Right cardiac atrium (tissue), 5 donors: ENCODE data around the gene PNPLA2. TPM values are rescaled to one million over a fixed set of nuclear protein-coding genes. Genes with fewer than 3 reads are reported as not detected.

Experiments used
- ATAC-seq, 2 donors: fragments of 200-7000 bp; cut with Tn5 transposase; one replicate each; pipeline versions ENCODE4 v1.8.0 to v1.9.1; 2020; ENCODE audit warnings: moderate library complexity in 2 of 2, mild to moderate bottlenecking in 1 of 2
- DNase-seq, 3 donors: peaks; one replicate each; pipeline ENCODE4 v3.0.0-alpha.2; 2020
- H3K27ac ChIP-seq: one replicate; pipeline ENCODE4 v1.5.1; 2013; ENCODE audit warnings: mild to moderate bottlenecking, low read length, control low read depth, moderate library complexity
- H3K27me3 ChIP-seq: one replicate; pipeline ENCODE4 v1.6.1; 2013; ENCODE audit not compliant: control insufficient read depth, insufficient read depth
- H3K4me1 ChIP-seq: one replicate; pipeline ENCODE4 v1.6.1; 2013; ENCODE audit warnings: low read length; ENCODE audit not compliant: control insufficient read depth, insufficient read depth
- H3K4me3 ChIP-seq: one replicate; pipeline ENCODE4 v1.5.1; 2013; ENCODE audit warnings: low read length, control low read depth
- H3K9me3 ChIP-seq: one replicate; pipeline ENCODE4 v1.6.1; 2013; ENCODE audit warnings: low read length; ENCODE audit not compliant: control insufficient read depth
- WGBS: extraction: QIAGEN DNeasy Blood & Tissue Kit; methylation state at CpG from one replicate; pipeline ENCODE4 v1.1.7; 2013; 5-methylcytosine and 5-hydroxymethylcytosine counted together
- intact Hi-C, 4 donors: fragments of 100-400 bp; cut with DNase I; formaldehyde crosslinking; loops; one replicate each; pipeline versions ENCODE4 v1.11.0 to v1.14.0; 2022 to 2023
- polyA plus RNA-seq: library from polyadenylated mRNA; stranded (reverse); fragments of 200-250 nt; gene quantifications from one replicate; pipeline ENCODE4 v1.2.3, GENCODE V29; 2013
- total RNA-seq, 4 donors: library from RNA; stranded (reverse); fragmentation: NEBNext Ultra II Directional; extraction: Animal tissue kit (Norgen Biotek cat#: 25700); gene quantifications; one replicate each; pipeline ENCODE4 v1.2.1, GENCODE V29; 2021
- donor health status: healthy with polysubstance abuse.
- donor health status: DM: no; HTN: yes; CAD: no.
- donor health status: DM: no; HTN: no; CAD: no.
- donor health status: DM: no; HTN: yes; CAD: no; lungs with severe emphysema.
- donor health status: DM: yes; HTN: yes; CAD: no.

The PNPLA2 gene
- total and polyA plus RNA-seq, 5 donors: 145 to 193 (median 176) TPM

GRCh38 chr11:823441-824291, 5.0 kb downstream of the PNPLA2 start:
- H3K9me3 ChIP-seq: no peaks in the 10 kb centered on the region
- H3K27ac ChIP-seq: no peak overlapping the region
- H3K27me3 ChIP-seq: no peaks in the 10 kb centered on the region
- DNase-seq (peak in 1 of 3 donors; percentile 62), ATAC-seq (no peak)
- WGBS: 88% methylated on average over 53 of the region's 53 CpGs
- no peak overlapping the region for H3K4me3 ChIP-seq
- peaks cover 7% of the 10 kb centered on the region for H3K4me1 ChIP-seq
- intact Hi-C loops: no loop called here

GRCh38 chr11:824292-824880, 5.7 kb downstream of the PNPLA2 start:
- ATAC-seq: no peak
- Histone ChIP-seq H3K4me3 (no peak overlapping the region), H3K27me3 (no peaks in the 10 kb centered on the region), H3K9me3 (no peaks in the 10 kb centered on the region), H3K4me1 (peaks cover 7% of the 10 kb centered on the region), H3K27ac (no peak overlapping the region)
- WGBS: 84% methylated on average over 59 of the region's 59 CpGs
- peak in 1 of 3 donors; percentile 66 for DNase-seq
- intact Hi-C loops: no loop called here

DNA sequence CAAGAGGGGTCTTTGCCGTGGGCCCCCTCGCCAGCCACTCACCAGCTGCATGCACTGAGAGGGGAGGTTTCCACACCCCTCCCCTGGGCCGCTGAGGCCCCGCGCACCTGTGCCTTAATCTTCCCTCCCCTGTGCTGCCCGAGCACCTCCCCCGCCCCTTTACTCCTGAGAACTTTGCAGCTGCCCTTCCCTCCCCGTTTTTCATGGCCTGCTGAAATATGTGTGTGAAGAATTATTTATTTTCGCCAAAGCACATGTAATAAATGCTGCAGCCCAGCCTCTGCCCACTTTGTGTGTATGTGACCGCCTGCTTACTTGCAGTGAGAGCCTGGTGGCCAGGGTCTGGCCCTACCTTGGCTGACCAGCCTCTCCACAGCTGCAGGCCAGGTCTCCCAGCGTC, 6.2 kb downstream of the PNPLA2 start:
- WGBS: 87% methylated on average over 11 of the region's 11 CpGs
- Histone ChIP-seq H3K4me1 (peaks cover 10% of the 10 kb centered on the region), H3K27ac (no peak overlapping the region), H3K9me3 (no peaks in the 10 kb centered on the region), H3K27me3 (no peaks in the 10 kb centered on the region), H3K4me3 (no peak overlapping the region)
- intact Hi-C loops: no loop called here
- DNase-seq: no peak
- ATAC-seq: no peak

DNA sequence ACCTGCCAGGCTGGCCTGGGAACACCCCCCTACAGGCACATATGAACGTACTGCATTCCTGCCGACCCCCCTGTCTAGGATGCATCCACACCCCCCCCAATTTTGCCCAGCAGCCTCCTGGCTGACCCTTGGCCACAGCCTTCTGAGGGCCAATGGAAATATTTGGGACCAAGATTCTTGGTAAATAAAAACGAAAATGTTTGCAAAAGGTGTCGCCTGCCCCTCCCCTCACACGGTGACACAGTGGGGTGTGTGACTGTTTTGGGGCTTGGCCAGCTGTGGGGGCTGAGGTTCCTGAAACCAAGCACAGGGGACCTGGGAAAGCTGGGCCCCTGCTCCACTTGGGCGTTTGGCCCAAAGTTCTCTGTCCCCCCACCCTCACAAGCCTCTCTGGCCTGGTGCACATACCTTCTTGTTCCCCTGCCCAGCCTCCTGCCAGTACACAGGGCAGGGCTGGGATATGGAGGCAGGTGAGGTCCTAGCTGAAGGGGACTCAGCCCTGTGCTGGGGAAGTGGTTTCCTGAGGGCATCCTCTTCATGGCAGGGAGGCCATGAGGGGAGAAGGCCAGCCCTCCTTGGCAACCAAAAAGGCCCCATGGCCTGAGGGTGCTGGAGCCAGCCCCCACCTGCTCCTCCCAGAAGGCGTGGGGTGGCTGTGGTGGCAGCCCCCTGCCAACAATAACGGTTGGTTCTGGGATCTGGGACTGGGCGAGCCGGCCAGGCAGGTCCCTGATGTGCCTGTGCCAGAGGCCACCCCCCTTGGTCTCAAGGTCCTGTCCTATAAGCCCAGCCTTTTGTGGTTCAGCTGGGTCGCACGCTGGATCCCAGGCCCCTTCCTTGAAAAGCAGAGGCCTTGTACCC, 6.9 kb downstream of the PNPLA2 start:
- Histone ChIP-seq H3K9me3 (no peaks in the 10 kb centered on the region), H3K27me3 (no peaks in the 10 kb centered on the region), H3K4me1 (peaks cover 8% of the 10 kb centered on the region), H3K4me3 (no peak overlapping the region), H3K27ac (no peak overlapping the region)
- 78% methylated on average over 12 of the region's 12 CpGs for WGBS
- DNase-seq (no peak), ATAC-seq (no peak)
- intact Hi-C loops: no loop called here

DNA sequence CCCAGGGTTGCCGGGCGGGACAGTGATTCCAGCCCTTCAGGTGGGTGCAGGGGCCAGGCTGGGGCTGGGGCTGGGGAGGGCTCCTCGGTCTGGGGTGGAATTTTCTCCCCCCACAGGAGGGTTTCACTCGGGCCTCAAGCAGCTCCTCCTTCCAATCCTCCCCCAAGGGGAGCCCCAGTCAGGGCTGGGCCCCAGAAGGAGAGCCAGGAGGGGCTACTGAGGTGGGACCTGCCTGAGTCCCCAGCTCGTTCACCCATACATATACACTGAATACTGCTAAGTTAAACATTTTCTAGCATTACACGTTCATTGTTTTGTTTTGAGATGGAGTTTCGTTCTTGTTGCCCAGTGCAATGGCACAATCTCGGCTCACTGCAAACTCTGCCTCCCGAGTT, 7.5 kb downstream of the PNPLA2 start:
- DNase-seq (no peak), ATAC-seq (no peak)
- no peaks in the 10 kb centered on the region for H3K27me3 ChIP-seq
- 78% methylated on average over 9 of the region's 9 CpGs for WGBS
- no peak overlapping the region for H3K4me3 ChIP-seq
- peaks cover 3% of the 10 kb centered on the region for H3K4me1 ChIP-seq
- H3K9me3 ChIP-seq: no peaks in the 10 kb centered on the region
- H3K27ac ChIP-seq: no peak overlapping the region
- intact Hi-C loops: no loop called here

DNA sequence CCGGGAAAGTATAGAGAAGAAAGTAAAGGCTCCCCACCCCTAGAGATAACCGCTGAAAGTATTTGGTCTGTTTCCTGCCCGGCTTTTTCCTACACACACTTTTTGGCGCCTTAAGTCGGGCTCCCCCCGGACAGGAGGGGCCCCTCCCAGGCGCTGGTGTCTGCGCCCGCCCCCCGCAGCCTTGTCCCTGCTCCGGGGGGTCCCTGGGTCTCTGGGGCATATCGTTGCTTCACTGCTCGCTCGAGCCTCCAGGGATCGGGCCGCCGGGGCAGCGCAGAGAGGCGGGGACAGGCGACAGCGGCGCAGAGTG, 8.1 kb downstream of the PNPLA2 start:
- no peaks in the 10 kb centered on the region for H3K27me3 ChIP-seq
- ATAC-seq (no peak), DNase-seq (peak in 1 of 3 donors; percentile 76)
- H3K9me3 ChIP-seq: no peaks in the 10 kb centered on the region
- peak overlapping the region; percentile 38 for H3K27ac ChIP-seq
- peak overlapping the region; percentile 33 for H3K4me3 ChIP-seq
- intact Hi-C loops: no loop called here
- H3K4me1 ChIP-seq: peaks cover 3% of the 10 kb centered on the region
- WGBS: 1% methylated on average over 22 of the region's 22 CpGs

- 6% methylated on average over 66 of the region's 66 CpGs for WGBS
- intact Hi-C loops: no loop called here
- ATAC-seq: no peak
- Histone ChIP-seq H3K4me1 (peaks cover 5% of the 10 kb centered on the region), H3K27ac (peak overlapping the region; percentile 38), H3K9me3 (no peaks in the 10 kb centered on the region), H3K4me3 (peak overlapping the region; percentile 33), H3K27me3 (no peaks in the 10 kb centered on the region)
- DNase-seq: peak in 2 of 3 donors; percentile 76 to 78
Measured at GRCh38 chr11:827146-827896, 8.6 kb downstream of the PNPLA2 start.

DNA sequence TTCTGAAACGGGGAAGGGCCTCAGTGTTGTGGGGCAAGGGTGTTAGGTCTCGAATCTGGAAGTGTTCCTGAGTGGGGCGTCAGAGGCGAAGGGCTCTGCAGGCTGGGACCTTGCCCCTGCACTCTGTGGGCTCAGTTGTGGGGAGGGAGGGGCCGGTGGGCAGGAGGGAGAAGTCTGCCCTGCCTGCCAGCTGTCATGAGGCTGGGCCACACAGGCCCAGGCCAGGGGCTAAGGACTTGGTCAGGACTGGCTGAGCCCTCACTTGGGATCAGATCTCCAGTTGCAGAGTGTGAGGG, 9.1 kb downstream of the PNPLA2 start, which contains the start of gene CRACR2B:
Gene CRACR2B (plus strand): TSS at position 23 of the 296 bp plus-strand sequence. CDS start 689 bp downstream, outside the sequence.
- Histone ChIP-seq H3K27me3 (no peaks in the 10 kb centered on the region), H3K4me3 (peak within 1 kb of the TSS; percentile 33), H3K4me1 (peaks cover 7% of the 10 kb centered on the region), H3K9me3 (no peaks in the 10 kb centered on the region), H3K27ac (peak within 1 kb of the TSS; percentile 38)
- intact Hi-C loops: no loop called here
- no peak for ATAC-seq
- peak in 1 of 3 donors; percentile 60 for DNase-seq
- 52% methylated on average over 5 of the region's 5 CpGs for WGBS

- H3K4me1 ChIP-seq: peaks cover 7% of the 10 kb centered on the region
- DNase-seq (peak in 2 of 3 donors; percentile 61 to 81), ATAC-seq (no peak)
- WGBS: 47% methylated on average over 21 of the region's 21 CpGs
- H3K4me3 ChIP-seq: no peak overlapping the region
- H3K9me3 ChIP-seq: no peaks in the 10 kb centered on the region
- no peaks in the 10 kb centered on the region for H3K27me3 ChIP-seq
- intact Hi-C loops: no loop called here
- H3K27ac ChIP-seq: peak overlapping the region; percentile 37
Measured at GRCh38 chr11:828506-829175, 9.9 kb downstream of the PNPLA2 start.

DNA sequence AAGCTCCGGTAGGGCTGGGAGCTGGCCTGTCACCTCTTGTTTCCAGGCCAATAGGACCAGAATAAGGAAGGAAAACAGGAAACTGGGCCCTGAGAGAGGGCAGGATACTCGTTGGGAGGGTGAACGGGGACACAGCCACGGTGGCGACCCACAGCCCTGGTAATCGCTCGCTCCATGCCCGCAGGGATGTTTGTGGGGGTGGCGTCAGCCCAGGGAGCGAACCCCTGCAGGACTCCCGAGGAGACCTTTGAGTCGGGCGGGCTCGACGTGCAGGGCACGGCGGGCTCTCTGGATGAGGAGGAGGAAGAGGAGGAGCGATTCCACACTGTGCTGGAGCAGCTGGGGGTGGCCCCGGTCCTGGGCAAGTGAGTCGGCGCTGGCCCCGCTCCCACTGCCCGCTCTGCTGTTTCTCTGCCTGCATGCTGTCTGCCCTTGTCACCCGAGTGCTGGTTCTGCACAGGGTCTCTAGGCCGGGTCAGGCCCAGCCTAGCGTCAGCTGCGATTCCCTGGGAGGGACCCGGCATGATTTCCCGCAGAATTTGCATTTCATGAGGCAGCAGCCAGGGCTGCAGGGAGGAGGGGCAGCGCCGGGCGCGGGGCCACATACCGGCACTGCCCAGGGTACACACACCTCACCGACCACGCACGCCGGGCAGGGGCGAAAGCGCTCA, 10.6 kb downstream of the PNPLA2 start:
- 18% methylated on average over 40 of the region's 40 CpGs for WGBS
- ATAC-seq (peak; percentile 11 to 37), DNase-seq (peak in 2 of 3 donors; percentile 83 to 85)
- H3K4me1 ChIP-seq: peaks cover 7% of the 10 kb centered on the region
- intact Hi-C loops: no loop called here
- H3K4me3 ChIP-seq: peak overlapping the region; percentile 29
- H3K27ac ChIP-seq: peak overlapping the region; percentile 10
- H3K9me3 ChIP-seq: no peaks in the 10 kb centered on the region
- no peaks in the 10 kb centered on the region for H3K27me3 ChIP-seq
